NCI-H1436 (cell line): ENCODE data around the gene PTBP1.

Experiments
- DNase-seq: peaks from one replicate; lab custom pipeline; 2025; lab: John Stamatoyannopoulos, UW

Gene PTBP1

DNA sequence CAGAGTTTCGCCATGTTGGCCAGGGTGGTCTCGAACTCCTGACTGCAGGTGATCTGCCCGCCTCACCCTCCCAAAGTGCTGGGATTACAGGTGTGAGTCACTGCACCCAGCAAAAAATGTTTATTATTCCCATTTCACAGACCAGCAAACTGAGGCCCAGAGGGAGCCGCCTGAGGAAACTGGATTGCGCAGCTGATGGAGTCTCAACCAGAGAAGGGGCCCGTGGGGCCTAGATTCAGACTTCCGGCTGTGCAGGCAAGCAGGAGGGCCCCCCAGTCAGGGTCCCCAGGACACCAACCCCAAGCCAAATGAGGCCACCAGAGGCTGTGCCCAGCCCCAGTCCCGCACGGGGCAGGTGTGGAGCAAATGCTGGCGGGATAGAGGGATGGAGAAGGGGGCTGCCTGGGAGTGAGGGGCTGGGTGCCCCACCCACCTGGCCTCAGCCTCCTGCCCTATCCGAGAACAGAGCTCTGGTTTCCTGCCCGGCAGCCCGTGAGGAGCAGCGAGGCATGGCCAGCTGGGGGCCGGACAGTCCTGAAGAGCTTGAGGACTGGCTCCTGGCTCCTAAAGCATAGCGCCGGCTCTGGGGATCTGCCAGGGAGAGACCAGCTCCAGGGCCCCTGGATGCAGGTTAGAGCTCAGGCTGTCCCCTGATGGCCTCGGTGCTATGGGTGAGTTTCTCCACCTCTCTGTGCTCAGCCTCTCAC, 24.4 kb upstream of the PTBP1 start:
- no peak for DNase-seq

GRCh38 chr19:776549-776948, 20.7 kb upstream of the PTBP1 start:
- no peak for DNase-seq

DNA sequence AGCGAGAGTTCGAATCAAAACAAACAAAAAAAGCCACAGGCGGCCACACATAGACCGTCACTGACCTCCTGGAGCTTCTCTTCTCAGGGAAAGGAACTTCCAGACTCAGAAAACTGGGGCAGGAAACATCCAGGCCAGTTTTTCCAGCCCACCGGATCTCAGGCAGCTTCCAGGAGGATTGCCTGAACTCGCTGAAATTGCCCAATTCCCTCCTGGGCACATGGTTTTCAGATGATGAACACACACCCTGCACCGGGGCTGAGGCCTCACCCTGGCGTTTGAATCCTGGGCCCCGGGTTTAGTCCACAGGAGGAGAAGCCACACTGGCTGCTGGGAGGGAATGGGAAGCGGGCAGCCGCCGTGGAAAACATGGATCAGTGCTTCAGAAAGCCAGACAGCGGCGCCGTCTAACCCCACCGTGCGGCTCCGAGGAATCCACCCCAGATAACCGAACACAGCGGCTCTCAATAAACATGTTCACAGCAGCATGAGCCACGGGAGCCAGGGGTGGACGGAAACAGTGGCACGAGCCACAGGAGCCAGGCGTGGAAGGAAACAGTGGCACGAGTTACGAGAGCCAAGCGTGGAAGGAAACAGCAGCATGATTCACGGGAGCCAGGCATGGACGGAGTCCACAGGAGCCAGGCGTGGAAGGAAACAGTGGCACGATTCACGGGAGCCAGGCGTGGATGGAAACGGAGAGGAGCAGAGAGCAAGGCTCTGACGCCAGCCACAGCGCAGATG, 18.2 kb upstream of the PTBP1 start:
- no peak for DNase-seq

GRCh38 chr19:780935-781334, 16.3 kb upstream of the PTBP1 start:
- no peak for DNase-seq

- DNase-seq = no peak
Measured at GRCh38 chr19:781800-782184, 15.5 kb upstream of the PTBP1 start.

DNA sequence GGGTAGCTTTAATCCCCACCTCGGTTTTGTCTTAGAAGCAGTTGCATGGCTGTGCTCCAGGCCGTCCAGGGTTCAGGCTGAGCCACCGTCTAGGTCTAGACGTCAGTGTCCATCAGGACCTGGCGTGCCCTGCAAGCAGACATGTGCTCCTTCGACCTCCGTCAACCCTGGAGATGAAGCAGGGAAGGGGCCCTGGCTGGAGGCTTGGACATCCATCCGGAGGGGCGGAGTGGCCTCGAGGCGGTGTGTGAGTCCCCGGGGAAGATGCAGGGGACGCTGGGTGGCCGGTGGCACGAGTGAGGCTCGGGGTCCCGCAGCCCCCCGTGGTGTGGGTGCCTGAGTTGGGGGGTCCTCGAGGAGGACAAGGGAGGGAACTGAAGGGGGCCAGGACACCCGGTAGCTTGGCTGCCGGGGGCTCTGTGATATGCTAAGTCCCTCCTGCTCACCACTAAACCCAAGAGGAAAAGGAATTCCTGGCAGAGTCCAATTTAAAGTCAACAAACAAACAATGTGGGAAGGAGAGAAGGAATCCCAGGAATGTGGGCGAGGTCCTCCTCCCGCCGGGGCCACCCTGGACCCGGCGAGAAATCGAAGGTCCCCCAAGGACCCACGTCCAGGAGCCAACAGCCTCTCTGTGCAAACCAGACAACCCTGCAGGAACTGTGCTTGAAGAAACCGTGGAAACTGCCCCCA, 14.9 kb upstream of the PTBP1 start:
- no peak for DNase-seq

DNA sequence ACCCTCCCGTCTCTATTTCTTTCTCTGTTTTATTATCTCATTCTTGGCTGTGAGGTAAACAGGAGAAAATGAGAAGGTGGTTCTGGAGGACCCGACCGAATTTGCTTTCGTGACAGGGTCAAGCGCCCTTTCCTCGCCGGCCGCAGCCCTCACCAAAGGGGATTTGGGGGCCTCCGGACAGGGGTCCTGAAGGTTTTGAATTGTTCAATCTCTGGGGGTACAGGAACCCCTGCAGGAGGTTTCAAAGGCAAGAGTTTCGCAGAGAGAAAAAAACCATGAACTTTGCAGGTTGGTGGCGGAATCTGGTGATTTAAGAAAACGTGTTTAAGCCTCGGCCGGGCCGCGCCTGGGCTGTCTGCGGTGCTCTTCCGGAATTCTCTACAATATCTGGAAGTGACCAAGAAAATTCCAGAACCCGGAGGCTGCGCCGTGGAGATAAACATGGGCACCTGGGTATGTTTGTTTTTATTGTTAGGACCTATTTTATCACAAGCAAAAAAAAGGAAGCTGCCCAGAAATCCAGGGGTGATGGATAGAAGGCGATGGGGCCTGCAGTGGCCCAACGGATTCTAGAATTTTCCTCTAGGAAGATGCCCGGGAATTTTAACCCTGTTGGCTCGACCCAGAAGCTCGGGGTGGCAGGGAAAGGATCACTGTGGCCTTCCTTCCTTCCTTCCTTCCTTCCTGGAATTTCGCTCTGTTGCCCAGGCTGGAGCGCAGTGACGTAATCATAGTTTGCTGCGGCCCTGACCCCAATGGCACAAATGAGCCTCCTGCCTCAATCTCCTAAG, 14.2 kb upstream of the PTBP1 start:
- DNase-seq = no peak

DNA sequence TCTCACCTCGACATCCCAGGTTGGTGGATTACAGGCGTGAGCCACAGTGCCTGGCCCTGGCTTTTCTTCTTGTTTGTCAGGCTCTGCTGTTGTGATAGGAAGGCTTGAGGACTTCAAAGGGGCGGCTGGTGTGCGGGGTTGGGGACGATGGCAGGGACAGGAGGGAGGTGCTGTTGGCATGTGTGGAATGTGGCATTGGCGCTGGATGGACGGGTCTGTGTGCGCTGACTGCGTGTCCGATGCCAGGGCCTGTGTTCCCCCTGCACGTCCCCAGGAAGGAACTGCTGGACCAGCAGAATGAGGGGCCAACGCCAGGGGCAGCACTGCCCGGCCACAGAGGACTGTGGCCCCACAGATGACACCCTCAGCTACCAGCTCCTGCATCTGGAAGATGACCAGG, 12.7 kb upstream of the PTBP1 start:
- DNase-seq = no peak

DNA sequence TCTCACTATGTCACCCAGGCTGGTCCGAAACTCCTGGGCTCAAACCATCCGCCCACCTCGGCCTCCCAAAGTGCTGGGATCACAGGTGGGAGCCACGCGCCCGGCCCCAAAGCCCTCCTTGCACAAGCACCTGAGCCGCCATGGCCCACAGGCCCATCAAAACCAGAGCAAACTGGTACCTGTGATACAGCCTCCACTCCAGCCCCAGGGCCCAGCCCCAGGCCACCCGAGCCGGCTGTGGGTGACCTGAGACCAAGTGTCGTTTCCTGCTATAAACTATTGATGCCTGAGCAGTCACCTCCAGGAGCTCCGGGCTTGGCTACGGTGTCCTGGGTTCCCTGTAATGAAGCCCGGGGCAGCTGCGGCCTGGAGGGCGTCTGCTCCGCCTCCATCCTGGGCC, 9.7 kb upstream of the PTBP1 start:
- DNase-seq = no peak

DNA sequence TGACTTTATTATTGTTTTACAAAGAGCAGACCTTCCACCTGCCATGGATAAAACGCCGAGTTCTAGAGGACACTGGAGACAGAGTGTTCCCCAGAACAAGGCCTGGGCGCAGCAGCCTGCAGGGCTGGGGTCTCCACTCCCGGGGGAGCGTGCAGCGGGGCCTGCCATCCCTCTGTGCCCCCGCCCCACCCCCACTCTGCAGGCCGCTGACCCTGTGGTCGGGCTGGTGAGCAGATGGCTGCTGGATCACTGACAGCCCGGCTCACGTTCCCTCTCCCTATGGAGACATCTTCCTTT, 8.6 kb upstream of the PTBP1 start:
- no peak for DNase-seq

- no peak for DNase-seq
Measured at GRCh38 chr19:788983-789700, 8.1 kb upstream of the PTBP1 start.

- DNase-seq = no peak
Measured at GRCh38 chr19:789701-790060, 7.6 kb upstream of the PTBP1 start.

GRCh38 chr19:791007-791566, 6.2 kb upstream of the PTBP1 start:
- no peak for DNase-seq

DNA sequence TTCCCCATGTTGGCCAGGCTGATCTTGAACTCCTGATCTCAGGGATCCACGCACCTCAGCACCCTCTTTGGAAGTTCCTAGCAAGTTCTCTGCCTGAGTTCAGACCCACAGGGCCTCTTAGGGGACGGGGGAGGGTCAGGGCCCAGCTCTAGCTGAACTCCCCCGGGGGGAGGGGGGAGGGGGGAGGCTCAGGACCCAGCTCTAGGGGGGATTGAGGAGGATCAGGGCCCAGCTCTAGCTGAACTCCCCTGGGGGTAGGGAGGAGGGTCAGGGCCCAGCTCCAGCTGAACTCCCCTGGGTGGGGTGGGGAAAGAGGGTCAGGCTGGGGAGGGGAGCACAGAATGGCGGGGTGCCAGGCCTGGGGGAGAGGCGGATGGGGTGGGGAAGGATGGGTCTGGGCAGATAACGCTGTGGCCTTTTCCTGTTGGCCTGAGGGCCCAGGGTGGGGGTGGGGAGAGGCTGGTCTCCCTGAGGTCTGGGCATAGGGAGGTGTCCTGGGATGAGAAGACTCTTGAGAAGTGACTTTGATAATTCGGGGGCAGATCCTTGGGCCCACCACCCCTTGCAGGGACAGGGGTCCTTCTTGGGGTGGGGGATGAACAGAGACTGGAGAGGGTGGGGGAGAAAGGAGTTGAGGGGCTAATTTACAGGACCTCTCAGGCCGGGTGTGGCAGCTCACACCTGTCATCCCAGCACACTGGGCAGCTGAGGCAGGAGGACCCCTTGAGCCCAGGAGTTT, 5.5 kb upstream of the PTBP1 start:
- no peak for DNase-seq

DNA sequence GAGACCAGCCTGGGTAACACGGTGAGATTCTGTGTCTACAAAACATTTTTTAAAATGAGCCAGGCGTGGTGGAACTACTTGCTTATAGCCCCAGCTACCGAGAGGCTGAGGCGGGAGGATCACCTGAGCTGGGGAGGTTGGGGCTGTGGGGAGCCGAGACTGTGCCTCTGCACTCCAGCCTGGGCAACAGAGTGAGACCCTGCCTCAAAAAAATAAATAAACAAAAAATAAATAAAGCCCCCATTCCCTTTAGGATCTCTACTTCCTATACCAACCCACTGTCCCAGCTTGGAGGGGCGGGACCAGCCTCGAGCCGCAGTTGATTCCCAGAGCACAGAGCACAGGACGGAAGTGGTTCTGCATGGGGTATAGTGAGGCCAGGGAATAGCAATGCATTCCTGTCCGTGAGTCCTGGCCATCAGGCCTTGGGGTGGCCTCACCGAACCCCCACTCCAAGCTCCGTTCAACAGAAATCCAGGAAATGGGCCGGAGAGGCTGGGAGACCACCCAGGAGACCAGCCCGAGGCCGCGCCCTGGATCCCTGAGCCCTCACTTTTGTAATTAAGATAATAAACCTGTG, 4.9 kb upstream of the PTBP1 start:
- DNase-seq = no peak

DNA sequence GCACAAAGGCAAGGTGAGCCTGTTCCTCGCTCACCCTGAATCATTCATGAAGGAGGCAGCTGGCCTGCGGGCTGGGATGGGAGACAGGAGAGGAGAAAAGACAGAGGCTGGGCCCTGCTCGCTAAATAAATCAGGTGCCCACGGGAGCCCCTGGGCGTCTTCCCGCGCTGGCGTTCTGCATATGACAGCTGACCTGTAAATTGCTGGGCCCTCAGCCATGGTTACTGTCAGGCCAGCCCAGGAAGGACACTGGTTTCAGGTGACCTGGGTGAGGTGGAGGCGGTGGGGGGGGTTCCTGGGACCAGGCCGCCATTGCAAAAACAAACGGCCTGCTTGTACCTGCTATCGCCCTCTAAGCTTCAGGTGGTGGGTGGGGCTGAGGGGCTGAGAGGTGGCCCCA, 3.4 kb upstream of the PTBP1 start:
- DNase-seq = no peak

DNA sequence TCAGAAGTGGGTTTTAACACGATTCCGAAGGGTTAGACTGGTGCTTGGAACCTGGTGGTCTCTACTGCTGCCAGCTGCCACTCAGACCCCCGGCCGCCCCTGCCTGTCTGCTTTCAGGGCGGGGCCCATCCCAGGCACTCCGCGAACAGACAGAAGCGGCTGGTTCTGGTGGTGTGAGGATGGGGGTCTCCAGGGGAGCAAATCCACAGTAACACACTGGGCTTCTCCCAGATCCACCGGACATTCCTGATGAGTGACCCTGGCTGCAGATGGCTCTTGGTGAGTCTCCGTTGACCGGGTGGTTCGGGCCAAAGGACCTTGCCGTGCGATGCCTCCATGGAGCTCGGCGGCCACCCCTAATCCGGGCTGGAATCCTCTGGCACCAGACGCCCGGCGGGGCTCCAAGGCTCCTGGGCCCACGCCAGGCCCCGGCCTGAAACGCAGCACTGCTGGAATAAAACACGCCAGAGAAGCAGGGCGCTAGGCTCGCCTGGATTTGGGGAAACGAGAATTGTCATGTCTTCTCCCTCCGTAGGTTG, 2.1 kb upstream of the PTBP1 start:
- no peak for DNase-seq

DNA sequence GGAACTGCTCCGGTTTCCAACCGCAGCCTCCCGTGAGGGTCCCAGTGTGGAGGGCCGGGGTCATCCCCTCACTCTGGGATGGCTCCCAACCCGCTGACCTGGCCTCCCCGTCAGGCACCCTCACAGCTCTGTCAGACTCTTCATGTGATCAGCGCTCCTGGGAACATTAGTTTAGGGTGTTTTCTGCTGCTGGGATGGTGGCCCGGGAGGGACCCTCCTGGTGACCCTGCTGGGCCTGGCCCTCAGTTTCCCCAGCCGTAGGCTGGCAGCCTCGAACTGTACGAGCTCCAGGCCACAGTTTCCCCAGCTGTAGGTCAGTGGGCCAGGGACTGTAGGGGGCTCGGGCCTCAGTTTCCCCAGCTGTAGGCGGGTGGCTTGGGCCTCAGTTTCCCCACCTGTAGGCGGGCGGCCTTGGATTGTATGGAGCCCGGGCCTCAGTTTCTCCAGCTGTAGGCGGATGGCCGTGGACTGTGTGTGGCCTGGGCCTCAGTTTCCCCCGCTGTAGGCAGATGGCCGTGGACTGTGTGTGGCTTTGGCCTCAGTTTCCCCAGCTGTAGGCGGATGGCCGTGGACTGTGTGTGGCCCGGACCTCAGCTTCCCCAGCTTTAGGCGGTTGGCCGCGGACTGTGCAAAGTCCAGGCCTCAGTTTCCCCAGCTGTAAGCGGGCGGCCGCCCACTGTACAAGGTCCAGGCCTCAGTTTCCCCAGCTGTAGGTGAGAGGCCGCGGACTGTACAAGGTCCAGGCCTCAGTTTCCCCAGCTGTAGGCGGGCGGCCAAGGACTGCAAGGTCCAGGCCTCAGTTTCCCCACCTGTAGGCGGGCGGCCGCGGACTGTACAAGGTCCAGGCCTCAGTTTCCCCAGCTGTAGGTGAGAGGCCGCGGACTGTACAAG, 1.3 kb upstream of the PTBP1 start:
- DNase-seq = no peak
